Epithelial cell of esophagus (primary cell): ENCODE measurements around the gene ACTN1.

Source experiments
- DNase-seq: peaks from one replicate; pipeline ENCODE4 v3.0.0; 2010; ENCODE audit warnings: low read depth
- H3K4me3 ChIP-seq: 2 replicates; pipeline ENCODE4 v1.5.1; 2011; ENCODE audit warnings: mild to moderate bottlenecking, low read length, control low read depth
- TF ChIP-seq, protein P1 (sequence below): IDR thresholded peaks from 2 replicates; pipeline ENCODE4 v1.5.1; 2011; ENCODE audit warnings: low read depth, mild to moderate bottlenecking, low read length, control low read depth, inconsistent platforms; ENCODE audit not compliant: insufficient read depth; ENCODE audit errors: missing control alignments

The ACTN1 gene

DNA sequence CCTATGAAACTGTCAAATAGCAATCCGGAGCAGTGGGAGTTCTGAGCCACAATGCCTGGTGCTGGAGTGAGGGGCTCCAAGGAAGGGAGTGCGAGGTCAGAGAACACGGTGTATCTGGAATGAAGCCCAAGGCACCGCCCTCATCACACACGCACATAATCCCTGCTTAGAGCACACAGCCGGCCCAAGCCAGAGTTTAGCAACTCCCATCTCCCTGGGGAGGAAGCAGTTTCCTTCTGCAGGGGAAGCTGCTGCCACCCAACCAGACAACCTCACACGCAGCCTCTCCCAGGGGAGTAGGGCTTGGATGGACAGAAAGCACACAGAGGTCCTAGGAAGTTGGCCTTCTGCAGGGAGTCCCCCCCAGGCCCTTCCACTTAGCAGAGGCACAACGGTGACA is 31.3 kb downstream of the ACTN1 start:
- no peak overlapping the region for H3K4me3 ChIP-seq
- TF ChIP-seq, protein P1, sequence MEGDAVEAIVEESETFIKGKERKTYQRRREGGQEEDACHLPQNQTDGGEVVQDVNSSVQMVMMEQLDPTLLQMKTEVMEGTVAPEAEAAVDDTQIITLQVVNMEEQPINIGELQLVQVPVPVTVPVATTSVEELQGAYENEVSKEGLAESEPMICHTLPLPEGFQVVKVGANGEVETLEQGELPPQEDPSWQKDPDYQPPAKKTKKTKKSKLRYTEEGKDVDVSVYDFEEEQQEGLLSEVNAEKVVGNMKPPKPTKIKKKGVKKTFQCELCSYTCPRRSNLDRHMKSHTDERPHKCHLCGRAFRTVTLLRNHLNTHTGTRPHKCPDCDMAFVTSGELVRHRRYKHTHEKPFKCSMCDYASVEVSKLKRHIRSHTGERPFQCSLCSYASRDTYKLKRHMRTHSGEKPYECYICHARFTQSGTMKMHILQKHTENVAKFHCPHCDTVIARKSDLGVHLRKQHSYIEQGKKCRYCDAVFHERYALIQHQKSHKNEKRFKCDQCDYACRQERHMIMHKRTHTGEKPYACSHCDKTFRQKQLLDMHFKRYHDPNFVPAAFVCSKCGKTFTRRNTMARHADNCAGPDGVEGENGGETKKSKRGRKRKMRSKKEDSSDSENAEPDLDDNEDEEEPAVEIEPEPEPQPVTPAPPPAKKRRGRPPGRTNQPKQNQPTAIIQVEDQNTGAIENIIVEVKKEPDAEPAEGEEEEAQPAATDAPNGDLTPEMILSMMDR, result no peak
- DNase-seq, result peak; percentile 59

DNA sequence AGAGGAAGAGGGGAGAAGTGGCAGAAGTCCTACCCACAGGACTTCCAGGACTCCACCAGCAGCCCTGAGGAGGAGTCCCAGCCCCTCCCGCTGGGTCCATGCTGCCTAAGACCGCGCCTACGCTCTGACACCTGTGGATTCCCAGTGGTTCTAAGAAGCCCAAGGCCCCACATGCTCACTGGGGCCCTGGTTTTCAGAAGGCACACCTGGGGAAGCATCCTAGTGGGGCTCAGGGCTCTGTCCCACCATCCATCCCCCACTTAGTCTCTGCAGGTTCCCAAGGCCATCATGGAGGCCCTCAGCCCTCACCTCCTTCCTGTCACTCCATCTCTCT is 32.6 kb downstream of the ACTN1 start:
- no peak for DNase-seq
- TF ChIP-seq, protein P1, result no peak
- no peak overlapping the region for H3K4me3 ChIP-seq

DNA sequence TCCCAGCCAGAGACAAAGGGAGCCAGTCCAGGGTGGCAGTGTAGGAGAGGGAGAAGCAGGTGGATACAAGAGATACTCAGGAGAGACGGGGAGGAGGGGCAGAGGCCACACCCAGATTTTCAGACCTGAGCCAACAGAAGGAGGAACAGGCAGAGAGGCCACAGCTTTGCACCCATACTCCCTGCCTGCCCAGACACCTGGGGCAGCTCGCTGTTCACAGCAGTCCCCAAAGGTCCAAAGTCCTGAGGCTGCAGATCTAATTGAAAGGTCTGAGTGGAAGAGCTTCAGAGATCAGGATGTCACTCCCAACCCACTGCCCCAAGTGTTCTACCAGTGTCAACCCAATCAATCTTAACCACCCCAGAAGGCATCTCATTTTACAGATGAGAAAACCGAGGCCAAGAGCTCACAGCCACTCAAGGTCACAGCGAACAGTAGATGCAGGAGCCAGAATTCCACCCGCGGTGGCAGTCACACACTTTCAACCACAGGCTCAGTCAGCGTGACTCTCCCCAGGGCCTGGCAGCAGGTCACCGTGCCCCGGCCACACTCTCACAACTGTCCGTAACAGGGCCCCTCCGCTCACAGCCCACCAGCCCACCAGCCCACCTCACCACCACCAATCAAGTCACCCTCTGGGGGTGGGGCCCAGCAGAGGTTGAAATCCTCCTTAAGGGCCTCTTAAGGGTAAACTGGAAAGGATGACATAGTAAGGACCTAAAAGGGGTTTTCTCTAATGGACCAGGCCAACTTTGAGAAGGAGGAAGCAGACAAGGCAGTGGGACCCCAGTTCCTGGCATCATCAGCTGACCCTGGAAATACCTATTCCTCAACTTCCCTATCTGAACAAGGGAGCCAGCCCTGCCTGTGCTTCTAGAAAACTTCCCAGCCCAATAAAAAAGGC is 33.3 kb downstream of the ACTN1 start:
- TF ChIP-seq, protein P1, result no peak
- DNase-seq, result no peak
- no peak overlapping the region for H3K4me3 ChIP-seq

DNA sequence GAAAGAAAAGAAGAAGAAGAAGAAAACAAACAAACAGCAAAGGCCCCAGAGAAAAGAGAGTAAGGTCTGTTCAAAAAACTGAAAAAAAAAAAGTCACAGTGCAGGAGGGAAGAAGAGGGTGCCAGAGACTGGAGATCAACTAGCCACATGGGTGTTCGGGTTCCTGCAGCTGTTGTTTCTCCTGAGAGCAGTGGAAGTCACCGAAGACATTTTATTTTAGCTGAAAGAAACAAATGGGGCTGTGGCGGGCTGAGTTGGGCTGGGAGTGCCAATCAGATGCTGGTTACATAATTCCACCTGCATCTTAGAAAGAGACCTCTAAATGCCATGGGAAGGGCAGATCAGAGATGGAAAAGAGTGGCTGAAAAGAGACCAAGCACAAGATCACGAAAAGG is 33.9 kb downstream of the ACTN1 start:
- DNase-seq, result no peak
- TF ChIP-seq, protein P1, result no peak
- no peak overlapping the region for H3K4me3 ChIP-seq

DNA sequence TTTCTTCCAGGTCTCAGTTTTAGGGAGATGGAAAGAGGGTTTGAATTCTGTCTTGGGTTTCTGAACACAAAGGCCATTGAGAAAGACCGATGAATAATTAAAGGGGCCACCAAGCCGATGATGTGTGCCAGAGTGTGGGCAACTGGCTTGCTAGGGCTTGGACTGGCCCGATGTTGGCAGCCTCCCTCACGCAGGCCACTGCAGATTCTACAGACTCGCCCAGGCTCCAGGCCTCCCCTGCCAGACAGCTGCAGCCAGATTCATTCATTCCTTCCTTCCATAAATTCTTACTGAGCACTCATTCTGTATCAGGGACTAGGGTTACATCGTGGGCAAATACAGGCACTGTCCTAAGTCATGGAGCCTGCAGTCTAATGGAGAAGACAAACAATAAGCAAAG is 34.9 kb downstream of the ACTN1 start:
- no peak for DNase-seq
- TF ChIP-seq, protein P1, result no peak
- H3K4me3 ChIP-seq, result no peak overlapping the region

DNA sequence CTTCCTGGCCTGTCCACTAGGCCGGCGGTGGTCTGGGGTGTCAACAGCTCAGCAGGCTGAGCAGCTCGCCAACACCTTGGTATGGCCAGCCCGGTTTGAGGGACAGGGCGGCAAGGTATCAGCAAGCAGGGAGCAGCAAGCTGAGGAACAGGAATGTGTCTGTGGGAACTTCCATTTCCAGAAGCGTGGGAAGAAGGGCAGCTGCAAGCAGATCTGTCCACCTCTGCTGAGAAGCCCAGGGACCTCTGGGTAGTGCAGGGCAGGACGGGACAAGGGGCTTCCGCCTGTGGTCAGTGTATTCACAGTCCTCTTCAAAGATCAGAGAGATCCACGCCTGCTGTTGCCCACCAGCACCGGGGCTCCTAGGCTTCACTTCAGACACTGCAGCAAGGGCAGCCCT is 36.0 kb downstream of the ACTN1 start:
- no peak overlapping the region for H3K4me3 ChIP-seq
- DNase-seq, result no peak
- TF ChIP-seq, protein P1, result no peak
